Stimulated activated CD4-positive, alpha-beta T cell treated with anti-CD3 and anti-CD28 coated beads, Interleukin-15, amount 100 ng/mL, for 48 hours (primary cell): Measurements from ENCODE around the gene MEGF11.
A peak's percentile ranks its signal among the peaks of the same experiment; 100 is the strongest.

ENCODE experiments used
- DNase-seq, 2 donors: peaks; one replicate each; pipeline ENCODE4 v3.0.0-alpha.2; 2020; ENCODE audit warnings: low read depth in 2 of 2

The MEGF11 gene

DNA sequence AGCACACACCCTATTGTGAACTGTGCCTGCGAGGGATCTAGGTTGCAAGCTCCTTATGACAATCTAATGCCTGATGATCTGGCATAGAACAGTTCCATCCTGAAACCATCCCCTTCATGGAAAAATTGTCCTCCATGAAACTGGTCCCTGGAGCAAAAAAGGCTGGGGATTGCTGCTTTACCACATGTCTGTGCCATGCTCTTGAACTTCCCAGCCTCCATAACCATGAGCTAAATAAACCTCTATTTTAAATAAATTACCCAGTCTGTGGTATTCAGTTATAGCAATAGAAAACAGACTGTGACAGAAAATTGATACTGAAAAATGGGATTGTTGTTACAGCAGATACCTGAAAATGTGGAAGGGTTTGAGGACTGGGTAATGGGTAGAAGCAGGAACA is 221.5 kb downstream of the MEGF11 start:
- no peak for DNase-seq

- DNase-seq = no peak
Measured at GRCh38 chr15:66030650-66031049, 222.9 kb downstream of the MEGF11 start.

DNA sequence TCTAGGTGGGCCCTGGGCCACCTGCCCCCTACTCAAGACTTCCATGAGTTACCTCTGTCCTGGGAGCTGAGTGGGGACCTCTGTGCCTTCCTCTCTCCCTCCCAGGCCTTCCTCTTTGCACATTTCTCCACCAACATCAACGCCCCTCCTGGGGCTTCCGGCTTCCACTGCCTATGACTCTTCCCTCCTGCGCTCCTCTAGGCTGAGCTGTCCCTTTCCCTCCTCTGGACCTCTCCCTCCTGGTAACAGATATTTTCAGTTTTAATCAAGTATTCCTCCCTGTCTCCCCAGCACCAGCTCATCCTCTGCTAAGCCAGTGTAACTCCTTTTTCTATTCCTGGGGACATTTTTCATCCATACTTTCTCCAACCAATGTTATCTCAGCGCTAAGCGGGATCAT is 223.9 kb downstream of the MEGF11 start:
- DNase-seq = no peak

GRCh38 chr15:66027268-66027805 is 226.2 kb downstream of the MEGF11 start:
- no peak for DNase-seq

GRCh38 chr15:66025972-66026371 is 227.6 kb downstream of the MEGF11 start:
- DNase-seq = no peak

- no peak for DNase-seq
Measured at GRCh38 chr15:66025015-66025452, 228.5 kb downstream of the MEGF11 start.

- DNase-seq = no peak
Measured at GRCh38 chr15:66024116-66024515, 229.4 kb downstream of the MEGF11 start.

DNA sequence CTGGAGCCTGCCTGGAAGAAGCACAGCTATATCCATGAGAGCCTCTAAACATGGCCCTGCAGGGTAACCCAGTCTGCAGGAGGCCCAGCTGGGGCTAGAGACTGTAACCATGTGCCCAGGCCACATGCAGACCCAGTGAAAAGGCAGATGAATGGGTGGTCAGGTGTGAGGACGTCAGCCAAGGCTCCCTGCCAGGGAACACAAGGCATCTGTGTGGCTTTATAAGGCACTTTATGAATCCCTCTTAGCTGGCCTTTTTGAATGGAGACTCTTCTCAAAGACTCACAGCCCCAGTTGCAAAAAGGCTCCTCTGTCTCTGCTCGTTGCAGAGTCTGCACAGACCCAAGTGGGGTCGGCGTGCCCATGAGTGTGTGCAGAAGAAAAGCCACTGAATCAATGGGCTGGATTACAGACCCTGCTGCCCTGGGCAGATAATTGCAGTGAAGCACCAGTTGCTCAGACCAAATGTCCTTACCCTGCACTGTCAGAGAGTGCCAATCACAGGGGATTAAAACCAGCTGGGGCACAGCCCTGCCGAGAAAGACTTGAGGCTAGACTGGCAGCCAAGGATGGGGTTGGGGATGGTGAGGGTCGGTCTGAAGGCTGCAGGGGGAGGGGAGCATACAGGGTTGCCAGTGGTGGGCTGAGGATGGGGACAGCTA is 230.1 kb downstream of the MEGF11 start:
- no peak for DNase-seq

DNA sequence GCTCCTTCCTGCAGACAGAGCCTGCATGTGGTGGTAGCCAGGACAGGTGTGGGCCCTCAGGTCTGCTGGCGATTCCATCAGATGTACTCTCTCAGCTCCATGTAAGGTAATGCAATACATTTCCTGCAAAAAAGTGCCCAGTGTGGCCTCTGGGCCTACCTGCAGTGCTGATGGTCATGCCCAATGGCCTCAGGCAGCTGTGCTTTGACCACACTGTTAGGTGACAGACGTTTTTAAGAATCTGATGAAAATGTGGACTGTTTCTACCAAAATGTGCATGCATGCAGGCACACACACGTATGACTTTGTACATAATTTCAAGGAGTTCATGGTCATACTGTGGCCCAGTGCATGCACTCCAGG is 231.4 kb downstream of the MEGF11 start:
- DNase-seq = no peak

DNA sequence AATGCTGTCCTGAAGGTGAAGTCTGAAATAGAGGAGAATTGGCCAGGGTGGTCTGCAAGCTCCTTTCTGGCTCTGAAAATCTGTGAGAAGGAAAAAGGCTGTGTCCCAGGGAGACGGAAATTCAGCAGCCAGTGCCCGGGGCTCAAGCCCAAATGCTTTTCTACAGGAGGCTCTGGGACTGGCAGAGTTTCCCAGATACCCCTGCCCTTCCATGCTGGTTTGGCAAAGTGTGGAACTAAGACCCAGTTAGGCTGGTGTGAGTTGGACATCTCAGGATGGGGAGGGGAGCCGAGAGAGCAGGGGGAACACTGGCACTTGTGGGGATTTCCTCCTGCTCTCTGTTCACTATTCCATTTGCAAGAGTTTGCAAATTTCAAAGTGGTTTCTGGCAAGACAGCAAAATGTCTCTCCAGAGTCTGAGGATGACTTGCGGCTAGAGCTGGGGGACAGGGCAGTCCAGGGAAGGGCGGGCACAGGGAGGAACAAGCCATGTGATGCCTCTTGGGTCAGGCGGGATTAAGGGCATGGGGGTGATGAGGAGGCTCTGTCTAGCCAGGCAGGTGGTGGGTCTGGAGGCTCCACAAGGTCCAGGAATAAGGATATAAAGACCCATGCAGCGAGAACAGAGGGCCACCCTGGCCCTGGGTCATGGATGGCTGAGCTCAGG is 231.9 kb downstream of the MEGF11 start:
- DNase-seq = no peak

- DNase-seq = no peak
Measured at GRCh38 chr15:66019826-66020398, 233.6 kb downstream of the MEGF11 start.

GRCh38 chr15:66019368-66019767 is 234.2 kb downstream of the MEGF11 start:
- DNase-seq = no peak

DNA sequence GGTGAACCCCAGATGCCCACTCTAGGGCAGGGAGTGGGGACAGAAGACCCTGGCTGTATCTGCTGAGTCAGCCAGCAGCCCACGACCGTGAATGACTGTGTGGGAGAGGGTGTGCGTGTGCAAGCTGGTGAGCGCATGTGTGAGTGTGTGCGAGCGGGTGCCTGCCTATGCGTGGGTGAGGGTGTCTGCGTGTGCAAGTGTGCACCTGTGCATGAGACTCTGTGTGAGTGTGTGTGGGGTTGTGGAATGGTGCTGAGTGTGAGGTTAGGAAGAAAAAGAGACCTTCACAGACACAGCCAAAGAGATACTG is 235.1 kb downstream of the MEGF11 start:
- DNase-seq = no peak

DNA sequence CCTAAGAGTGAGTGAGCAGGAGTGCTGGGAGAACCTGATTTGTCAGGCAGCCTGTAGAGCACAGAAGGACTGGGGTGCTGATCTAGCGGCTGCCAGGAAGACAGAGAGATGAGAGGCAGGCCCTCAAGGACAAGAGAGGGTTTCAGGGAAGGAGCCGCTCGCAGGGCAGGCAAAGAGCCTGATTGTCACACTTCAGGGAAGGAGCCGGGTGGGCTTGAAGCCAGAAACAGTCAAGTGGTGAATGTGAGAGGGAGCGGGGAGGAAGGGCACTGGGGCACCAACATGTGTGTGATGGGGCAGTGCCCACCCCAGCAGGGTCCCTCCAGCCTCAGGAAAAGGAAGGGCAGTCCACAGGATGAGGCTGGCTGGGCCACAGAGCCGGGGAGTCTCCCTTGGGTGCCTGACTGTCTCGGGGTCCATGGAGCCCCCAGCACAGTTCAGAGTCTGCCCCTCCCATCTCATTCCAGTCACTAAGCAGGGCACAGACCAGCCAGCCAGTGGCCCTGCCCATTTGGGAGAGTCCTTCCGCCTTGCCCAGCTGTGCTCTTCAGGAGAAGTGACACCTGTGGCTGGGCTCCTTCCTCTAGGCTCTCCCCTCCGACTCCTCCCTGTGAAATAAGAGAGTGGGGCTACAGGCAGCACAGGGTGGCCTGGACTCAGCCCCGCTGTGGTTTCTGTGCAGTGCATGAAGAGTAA is 235.6 kb downstream of the MEGF11 start:
- DNase-seq = no peak

GRCh38 chr15:66017000-66017399 is 236.6 kb downstream of the MEGF11 start:
- no peak for DNase-seq

DNA sequence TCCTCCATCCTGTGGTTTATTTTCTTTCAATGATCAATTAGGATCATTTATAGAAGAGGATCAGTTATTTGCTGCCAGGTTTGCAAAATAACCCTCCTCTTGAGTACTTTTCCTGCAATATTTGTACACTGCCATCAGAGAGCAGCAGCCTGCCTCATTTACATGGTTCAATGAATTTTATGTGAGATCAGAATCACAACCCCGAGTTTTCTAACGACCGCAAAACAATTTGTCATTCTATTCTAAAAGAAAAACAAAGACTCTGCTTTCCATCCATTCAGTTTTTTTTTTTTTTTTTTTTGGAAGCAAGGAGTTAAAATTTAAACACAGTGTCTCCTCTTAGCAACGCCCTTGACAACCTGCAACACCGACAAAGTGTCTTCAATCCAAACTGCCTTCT is 237.4 kb downstream of the MEGF11 start:
- no peak for DNase-seq

- DNase-seq = no peak
Measured at GRCh38 chr15:66014635-66015182, 238.8 kb downstream of the MEGF11 start.

DNA sequence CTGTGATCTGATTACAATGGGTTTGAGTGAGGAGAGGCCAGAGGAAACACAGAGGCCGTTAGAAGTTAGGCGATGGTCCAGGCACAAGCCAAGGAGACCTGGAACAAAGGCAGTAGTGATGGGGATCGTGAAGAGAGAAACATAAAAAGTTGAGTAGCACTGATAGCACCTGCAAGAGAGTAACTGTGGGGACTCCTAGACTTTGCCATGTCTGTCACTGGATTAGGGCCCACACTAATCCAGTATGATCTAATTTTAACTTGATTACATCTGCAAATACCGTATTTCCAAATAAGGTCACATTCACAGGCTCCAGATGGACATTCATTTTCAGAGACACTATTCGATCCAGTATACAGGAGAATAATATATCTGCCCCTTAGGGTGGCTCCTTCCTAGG is 239.5 kb downstream of the MEGF11 start:
- no peak for DNase-seq

- no peak for DNase-seq
Measured at GRCh38 chr15:66008940-66009562, 244.5 kb downstream of the MEGF11 start.

GRCh38 chr15:66007663-66008262 is 245.8 kb downstream of the MEGF11 start:
- peak in 1 of 2 donors; percentile 6 for DNase-seq

GRCh38 chr15:66006986-66007385 is 246.6 kb downstream of the MEGF11 start:
- no peak for DNase-seq
